Heart left ventricle (tissue), 13 donors: ENCODE measurements around the gene ZNF683.

Source experiments
- CTCF ChIP-seq, 12 donors: fragments of 200-600 bp; sonication (generic) in 4 of 12; IDR thresholded peaks; one replicate each; pipeline versions ENCODE4 v1.5.0 to v1.8.0; 2018 to 2022; ENCODE audit warnings: antibody characterized with exemption in 12 of 12, mild to moderate bottlenecking in 5 of 12
- POLR2A ChIP-seq, 2 donors: fragments of 450-650 bp; IDR thresholded peaks; one replicate each; pipeline ENCODE4 v1.6.1; 2017; ENCODE audit warnings: antibody characterized with exemption in 2 of 2, mild to moderate bottlenecking in 2 of 2, moderate library complexity in 2 of 2
- donor health status: ischemic (EF 13 %, LVEDD 7.1; RV severe dilation, severe dysfunction).
- donor health status: DM: no; HTN: yes; CAD: no.
- donor health status: DM: no; HTN: no; CAD: no.
- donor health status: ischemic (EF 25% LVEDD 6.9; RV normal size, moderate dysfunction).
- donor health status: ischemic (EF 25% LVEDD 5.7; RV mildly dilated, moderate dysfunction).
- donor health status: ischemic (EF 35%, LVEDD 5.7; RV mildly dilated, moderate dysfunction).
- donor health status: nonischemic (EF 11% LVEDD 7.7; RV severe dilation, severe dysfunction).
- donor health status: DM: yes; HTN: yes; CAD: no.
- donor health status: PGD.
- donor health status: ischemic (EF 29% LVEDD 5.4; RV normal size, mild dysfunction).
- donor health status: nonischemic (EF 23%, LVEDD 6.1; RV moderate dilation, normal function).

- no peak for TF ChIP-seq CTCF (IDR thresholded peaks at IDR 0.05)
- TF ChIP-seq POLR2A (IDR thresholded peaks at IDR 0.05), result no peak
These were observed 12.4 kb downstream of the ZNF683 start for GRCh38 chr1:26359981-26360806.
